CD4-positive, alpha-beta memory T cell (primary cell): Measurements from ENCODE around the gene RIMOC1. TPM values are rescaled to one million over a fixed set of nuclear protein-coding genes. Genes with fewer than 3 reads are reported as not detected.

Experiments used
- CTCF ChIA-PET: fragments of 350-600 bp; sonication (Branson Sonifier 250); formaldehyde crosslinking; loops from one replicate; lab custom pipeline; 2021; ENCODE audit warnings: inconsistent platforms; ENCODE audit not compliant: partially characterized antibody; lab: Charles Lee
- POLR2A ChIA-PET: fragments of 350-600 bp; sonication (Branson Sonifier 250); formaldehyde crosslinking; loops from one replicate; lab custom pipeline; 2021; ENCODE audit not compliant: partially characterized antibody; lab: Charles Lee
- DNase-seq, 5 donors: peaks; one replicate each; pipeline versions ENCODE4 v3.0.0 to v3.0.0-alpha.2; 2020 to 2022; ENCODE audit warnings: mixed read lengths in 1 of 5
- H3K27ac ChIP-seq: one replicate; pipeline ENCODE4 v1.7.0; 2013; ENCODE audit warnings: low read depth, low read length
- H3K27me3 ChIP-seq: 2 replicates; pipeline ENCODE4 v1.7.0; 2013; ENCODE audit warnings: mild to moderate bottlenecking, low read length, moderate library complexity; ENCODE audit not compliant: insufficient read depth
- H3K36me3 ChIP-seq: 2 replicates; pipeline ENCODE4 v1.7.0; 2013; ENCODE audit warnings: mild to moderate bottlenecking, low read length, moderate library complexity; ENCODE audit not compliant: insufficient read depth
- H3K4me1 ChIP-seq: 2 replicates; pipeline ENCODE4 v1.7.0; 2013; ENCODE audit warnings: mild to moderate bottlenecking, low read length, moderate library complexity; ENCODE audit not compliant: insufficient read depth
- H3K4me3 ChIP-seq, 2 donors: one replicate each; pipeline ENCODE4 v1.7.0; 2013; ENCODE audit warnings: low read length in 2 of 2, mild to moderate bottlenecking in 1 of 2
- H3K9me3 ChIP-seq, 2 donors: one replicate each; pipeline ENCODE4 v1.7.0; 2013; ENCODE audit warnings: low read length in 2 of 2, control low read depth in 1 of 2; ENCODE audit not compliant: control insufficient read depth in 1 of 2
- H3K27ac Mint-ChIP-seq, 7 donors: one replicate each; pipeline ENCODE4 v1.8.0; 2020 to 2021; ENCODE audit warnings: mixed read lengths in 7 of 7, mild to moderate bottlenecking in 6 of 7, inconsistent platforms in 3 of 7, moderate library complexity in 3 of 7
- H3K27me3 Mint-ChIP-seq, 2 donors: one replicate each; pipeline ENCODE4 v1.8.0; 2020 to 2021; ENCODE audit warnings: mixed read lengths in 2 of 2
- H3K36me3 Mint-ChIP-seq, 2 donors: one replicate each; pipeline ENCODE4 v1.8.0; 2020 to 2021; ENCODE audit warnings: mixed read lengths in 2 of 2, inconsistent platforms in 1 of 2, mild to moderate bottlenecking in 1 of 2
- H3K4me1 Mint-ChIP-seq, 4 donors: one replicate each; pipeline ENCODE4 v1.8.0; 2020 to 2021; ENCODE audit warnings: mixed read lengths in 4 of 4, mild to moderate bottlenecking in 1 of 4
- H3K4me3 Mint-ChIP-seq, 8 donors: one replicate each; pipeline ENCODE4 v1.8.0; 2020 to 2021; ENCODE audit warnings: mixed read lengths in 8 of 8, mild to moderate bottlenecking in 7 of 8, moderate library complexity in 6 of 8, inconsistent platforms in 3 of 8
- H3K9me3 Mint-ChIP-seq, 8 donors: one replicate each; pipeline ENCODE4 v1.8.0; 2020 to 2021; ENCODE audit warnings: mixed read lengths in 8 of 8, mild to moderate bottlenecking in 5 of 8, inconsistent platforms in 3 of 8, moderate library complexity in 1 of 8
- intact Hi-C: fragments of 100-400 bp; cut with micrococcal nuclease; formaldehyde crosslinking; loops from one replicate; pipeline ENCODE4 v1.15.1; 2023
- polyA plus RNA-seq, 2 donors: library from polyadenylated mRNA; unstranded; fragments of 300-500 nt; fragmentation: Illumina TruSeq; gene quantifications; one replicate each; pipeline ENCODE4 v1.2.3, GENCODE V29; 2021
- total RNA-seq, 2 experiments: library from RNA; stranded (reverse); gene quantifications; one replicate each; pipeline ENCODE4 v1.2.3, GENCODE V29; 2021

RIMOC1 gene
- total and polyA plus RNA-seq, 4 experiments from 2014 or later = 3.9 to 33.7 (median 21.8) TPM

DNA sequence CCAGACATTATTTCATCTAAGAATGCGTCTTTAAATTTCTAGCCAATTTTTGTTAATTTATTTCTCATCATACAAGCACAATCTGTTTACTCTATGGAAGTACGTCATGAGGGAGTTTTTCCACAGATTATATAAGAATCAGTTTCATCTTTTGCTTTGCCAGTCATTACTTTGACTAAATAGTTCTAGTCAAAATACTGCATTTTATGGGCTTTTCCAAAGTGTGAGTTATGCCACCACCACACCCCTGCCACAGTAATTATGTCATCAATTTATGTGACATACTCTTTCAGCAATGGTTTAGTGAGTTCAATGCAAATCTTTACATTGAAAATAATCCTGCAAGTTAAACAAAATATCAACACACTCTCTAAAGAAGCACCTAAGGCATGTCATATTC is 2.0 kb downstream of the RIMOC1 start:
- H3K4me3 Mint-ChIP-seq = no peak overlapping the region
- POLR2A ChIA-PET = interaction anchor here (2.9 to 3.0 kb wide), 2 partner anchors 19 to 1578 kb away, joined by 27 to 85 read pairs; partner anchors contain the start of genes FBXO4 and TMEM267
- Histone ChIP-seq H3K9me3 (no peaks in the 10 kb centered on the region), H3K4me3 (no peak overlapping the region), H3K27me3 (no peaks in the 10 kb centered on the region), H3K4me1 (peaks cover 16% of the 10 kb centered on the region), H3K36me3 (peaks cover 29% of the 10 kb centered on the region), H3K27ac (no peak overlapping the region)
- intact Hi-C loops = no loop called here
- H3K36me3 Mint-ChIP-seq = peaks cover 35 to 49% of the 10 kb centered on the region in 2 donors
- H3K9me3 Mint-ChIP-seq = peaks cover 0 to 3% (median 0%) of the 10 kb centered on the region in 8 donors
- H3K4me1 Mint-ChIP-seq = peaks cover 22 to 48% (median 30%) of the 10 kb centered on the region in 4 donors
- H3K27ac Mint-ChIP-seq = peak overlapping the region in 3 of 7 donors; percentile 27 to 97 (median 31)
- peaks cover 0 to 2% of the 10 kb centered on the region in 2 donors for H3K27me3 Mint-ChIP-seq
- no peak for DNase-seq
- CTCF ChIA-PET = interaction anchor here (2.1 kb wide), 1 partner anchor 8 kb away, joined by 4 read pairs; no protein-coding TSS in a partner anchor

DNA sequence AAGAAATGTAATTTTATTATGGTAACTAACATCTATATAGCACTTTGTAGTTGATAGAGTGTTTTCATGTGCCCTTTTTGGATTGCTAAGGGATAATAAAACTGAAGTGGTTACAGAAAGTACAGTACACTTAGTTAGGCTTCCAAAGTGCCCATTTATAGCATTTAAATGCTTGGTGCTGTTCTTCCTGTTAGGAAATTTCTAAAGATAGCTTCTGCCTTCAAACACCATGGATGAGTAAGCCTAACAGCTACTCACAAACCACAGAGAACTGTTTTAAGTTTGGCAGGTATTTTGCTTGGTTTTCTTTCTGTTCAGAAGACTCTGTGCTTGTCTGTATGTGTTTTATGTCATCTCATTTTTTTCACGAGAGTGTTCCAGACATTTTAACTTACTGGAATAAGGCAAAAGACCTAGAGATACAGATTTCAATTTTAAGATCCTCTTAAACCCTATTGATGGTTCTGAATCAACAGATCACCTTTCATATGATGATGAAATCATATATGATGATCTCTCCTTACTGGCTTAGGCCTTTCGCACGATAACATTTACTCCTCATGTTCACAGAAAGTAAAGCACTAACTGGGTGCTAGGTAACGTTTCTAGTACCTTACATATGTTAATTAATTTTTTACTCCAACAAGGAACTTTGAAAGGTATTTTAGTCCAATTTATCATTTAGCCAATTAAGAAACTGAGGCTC is 4.4 kb downstream of the RIMOC1 start:
- Mint-ChIP-seq H3K27ac (peak overlapping the region in 1 of 7 donors; percentile 49), H3K36me3 (peaks cover 55 to 68% of the 10 kb centered on the region in 2 donors)

DNA sequence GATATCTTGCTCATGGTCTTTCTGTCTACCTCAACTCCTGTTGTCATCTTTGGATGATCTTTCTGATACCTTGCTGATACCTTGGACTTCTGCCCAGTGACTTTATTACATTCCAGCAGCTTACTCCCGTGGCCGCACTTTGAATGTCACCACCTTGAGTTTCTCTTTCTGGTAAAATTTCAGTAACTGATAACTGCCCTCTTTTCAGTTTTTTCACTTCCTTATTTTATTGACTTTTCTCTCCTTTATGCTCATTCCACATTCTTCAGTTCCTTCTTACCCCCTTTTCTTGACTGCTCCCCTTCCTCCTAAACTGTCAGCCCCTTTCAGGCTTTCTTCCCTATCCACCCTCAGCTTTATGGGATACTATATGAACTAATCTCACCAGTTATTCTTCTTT is 14.0 kb downstream of the RIMOC1 start:
- peaks cover 45 to 68% of the 10 kb centered on the region in 2 donors for H3K36me3 Mint-ChIP-seq
- Histone ChIP-seq H3K27me3 (no peaks in the 10 kb centered on the region), H3K4me1 (no peaks in the 10 kb centered on the region), H3K27ac (no peak overlapping the region), H3K36me3 (peaks cover 23% of the 10 kb centered on the region), H3K4me3 (no peak overlapping the region), H3K9me3 (no peaks in the 10 kb centered on the region)
- ChIA-PET POLR2A (no interaction called here), CTCF (no interaction called here)
- no peak overlapping the region for H3K4me3 Mint-ChIP-seq
- intact Hi-C loops = no loop called here
- no peak for DNase-seq
- peak overlapping the region in 6 of 7 donors; percentile 60 to 91 (median 72) for H3K27ac Mint-ChIP-seq
- H3K4me1 Mint-ChIP-seq = peaks cover 0 to 6% (median 4%) of the 10 kb centered on the region in 4 donors
- no peaks in the 10 kb centered on the region for H3K27me3 Mint-ChIP-seq
- H3K9me3 Mint-ChIP-seq = no peaks in the 10 kb centered on the region

More for the DNA sequence above, 4.4 kb downstream of the RIMOC1 start:
- Histone ChIP-seq H3K4me1 (peaks cover 13% of the 10 kb centered on the region), H3K4me3 (no peak overlapping the region), H3K9me3 (no peaks in the 10 kb centered on the region), H3K27ac (no peak overlapping the region), H3K36me3 (peaks cover 50% of the 10 kb centered on the region), H3K27me3 (no peaks in the 10 kb centered on the region)
- DNase-seq = no peak
- Mint-ChIP-seq H3K27me3 (peaks cover 0 to 2% of the 10 kb centered on the region in 2 donors), H3K4me1 (peaks cover 16 to 40% (median 28%) of the 10 kb centered on the region in 4 donors), H3K4me3 (no peak overlapping the region), H3K9me3 (peaks cover 0 to 3% (median 0%) of the 10 kb centered on the region in 8 donors)
- ChIA-PET CTCF (no interaction called here), POLR2A (interaction anchor here (2.4 kb wide), 1 partner anchor 17 kb away, joined by 10 read pairs; the partner anchor contains the start of gene FBXO4)
- intact Hi-C loops = no loop called here

DNA sequence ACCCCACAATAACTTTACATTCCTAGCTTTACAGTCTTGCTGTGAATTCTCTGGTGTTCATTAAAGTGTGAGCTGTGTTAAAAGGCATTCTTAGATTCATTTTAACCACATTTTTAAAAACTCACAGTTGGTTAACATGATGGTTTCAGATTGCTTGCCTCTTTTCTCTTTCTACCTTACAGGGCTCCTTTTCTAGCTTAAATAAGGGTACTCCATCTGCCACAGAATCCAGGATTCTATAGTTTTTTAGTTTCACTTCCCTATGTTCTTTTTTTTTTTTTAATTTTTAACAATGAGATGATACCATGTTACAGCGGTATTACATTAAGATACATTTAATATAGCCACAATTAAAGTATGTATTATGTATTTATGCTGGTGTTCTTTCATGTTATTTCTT is 17.0 kb downstream of the RIMOC1 start:
- DNase-seq = no peak
- ChIA-PET POLR2A (no interaction called here), CTCF (interaction anchor here (0.8 to 1.0 kb wide), 3 partner anchors 8 to 136 kb away, joined by 3 to 4 read pairs (median 3); no protein-coding TSS in a partner anchor)
- H3K4me1 ChIP-seq = peaks cover 12% of the 10 kb centered on the region
- no peak overlapping the region for H3K27ac ChIP-seq
- intact Hi-C loops = loop anchor here (10.0 kb wide), 1 partner anchor 134 kb away; no protein-coding TSS in a partner anchor
- H3K27me3 Mint-ChIP-seq = no peaks in the 10 kb centered on the region
- no peaks in the 10 kb centered on the region for H3K9me3 Mint-ChIP-seq
- H3K9me3 ChIP-seq = no peaks in the 10 kb centered on the region
- no peak overlapping the region for H3K4me3 Mint-ChIP-seq
- H3K4me1 Mint-ChIP-seq = peaks cover 8 to 26% (median 17%) of the 10 kb centered on the region in 4 donors
- H3K36me3 ChIP-seq = peaks cover 8% of the 10 kb centered on the region
- H3K27me3 ChIP-seq = no peaks in the 10 kb centered on the region
- H3K4me3 ChIP-seq = no peak overlapping the region
- H3K27ac Mint-ChIP-seq = peak overlapping the region in 4 of 7 donors; percentile 9 to 43 (median 36)
- H3K36me3 Mint-ChIP-seq = peaks cover 26 to 41% of the 10 kb centered on the region in 2 donors

DNA sequence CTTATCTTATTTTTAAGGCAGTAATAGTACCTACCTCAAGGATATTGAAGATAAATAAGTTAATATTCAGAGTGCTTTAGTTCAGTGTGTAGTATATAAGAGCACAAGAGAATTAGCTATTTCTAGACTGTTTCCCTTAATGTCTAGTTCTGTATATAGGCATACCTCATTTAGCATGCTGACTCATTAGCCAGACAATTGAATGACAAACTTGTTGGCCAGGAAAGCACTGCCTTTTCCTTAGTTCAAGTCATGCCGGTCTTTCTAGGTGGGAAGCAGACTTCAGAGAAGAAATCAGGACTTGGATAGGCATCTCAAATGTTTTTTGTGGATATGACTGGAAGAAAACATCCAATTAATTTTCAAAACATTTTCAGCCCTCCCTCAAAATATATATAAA is 17.7 kb downstream of the RIMOC1 start:
- no peak for DNase-seq
- H3K4me3 ChIP-seq = no peak overlapping the region
- Mint-ChIP-seq H3K27ac (peak overlapping the region in 3 of 7 donors; percentile 8 to 30 (median 14)), H3K4me1 (peaks cover 9 to 29% (median 21%) of the 10 kb centered on the region in 4 donors), H3K4me3 (no peak overlapping the region), H3K36me3 (peaks cover 25 to 38% of the 10 kb centered on the region in 2 donors), H3K9me3 (no peaks in the 10 kb centered on the region), H3K27me3 (no peaks in the 10 kb centered on the region)
- no peaks in the 10 kb centered on the region for H3K9me3 ChIP-seq
- POLR2A ChIA-PET = no interaction called here
- H3K36me3 ChIP-seq = peaks cover 8% of the 10 kb centered on the region
- CTCF ChIA-PET = interaction anchor here (0.8 to 1.7 kb wide), 2 partner anchors 8 to 65 kb away, joined by 3 to 7 read pairs; no protein-coding TSS in a partner anchor
- intact Hi-C loops = loop anchor here (10.0 kb wide), 1 partner anchor 133 kb away; no protein-coding TSS in a partner anchor
- no peak overlapping the region for H3K27ac ChIP-seq
- peaks cover 18% of the 10 kb centered on the region for H3K4me1 ChIP-seq
- no peaks in the 10 kb centered on the region for H3K27me3 ChIP-seq

DNA sequence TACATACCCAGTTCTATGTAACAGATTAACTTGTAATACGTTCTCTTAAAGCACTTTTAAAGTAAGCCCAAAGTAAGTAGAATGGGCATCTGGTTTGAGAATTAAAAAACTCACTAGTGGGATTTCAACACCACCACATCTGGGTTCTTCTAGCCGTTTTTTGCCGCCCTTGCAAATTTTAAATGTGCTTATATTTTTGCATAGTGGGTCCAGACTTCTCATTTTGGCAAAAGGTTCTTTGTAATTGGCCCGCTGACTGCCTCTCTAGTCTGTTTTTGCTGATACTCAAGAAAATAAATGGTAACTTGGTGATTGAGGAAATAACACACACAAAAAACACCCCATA is 20.4 kb downstream of the RIMOC1 start:
- ChIA-PET CTCF (interaction anchor here (0.5 to 3.5 kb wide), 9 partner anchors 11 to 1560 kb away, joined by 3 to 36 read pairs (median 5); partner anchors contain the start of genes RIMOC1 and TMEM267), POLR2A (interaction anchor here (0.6 to 3.5 kb wide), 13 partner anchors 13 to 1559 kb away, joined by 3 to 85 read pairs (median 10); partner anchors contain the start of genes HMGCS1, OXCT1, RIMOC1 and TMEM267)
- no peaks in the 10 kb centered on the region for H3K9me3 ChIP-seq
- peaks cover 25% of the 10 kb centered on the region for H3K4me1 ChIP-seq
- peak overlapping the region; percentile 81 to 100 (median 98) for H3K27ac Mint-ChIP-seq
- no peaks in the 10 kb centered on the region for H3K27me3 ChIP-seq
- peaks cover 6 to 16% of the 10 kb centered on the region in 2 donors for H3K36me3 Mint-ChIP-seq
- H3K4me1 Mint-ChIP-seq = peaks cover 10 to 33% (median 22%) of the 10 kb centered on the region in 4 donors
- intact Hi-C loops = loop anchor here (2.0 to 10.0 kb wide), 3 partner anchors 130 to 1388 kb away; partner anchors contain the start of genes HMGCS1 and ZNF131
- no peak for DNase-seq
- no peaks in the 10 kb centered on the region for H3K27me3 Mint-ChIP-seq
- H3K9me3 Mint-ChIP-seq = no peaks in the 10 kb centered on the region
- peak overlapping the region; percentile 81 to 91 (median 89) for H3K4me3 Mint-ChIP-seq
- H3K36me3 ChIP-seq = no peaks in the 10 kb centered on the region
- H3K4me3 ChIP-seq = peak overlapping the region; percentile 83 to 95
- H3K27ac ChIP-seq = peak overlapping the region; percentile 93
